K562 (cell line): Measurements from ENCODE around the gene NXF3. TPM values are rescaled to one million over a fixed set of nuclear protein-coding genes. Genes with fewer than 3 reads are reported as not detected.

Source experiments
- ARNT ChIP-seq, 2 experiments: fragments of 450-650 bp; IDR thresholded peaks; 2 replicates each; pipeline ENCODE4 v1.6.1; 2016; ENCODE audit warnings: mild to moderate bottlenecking in 1 of 2
- BACH1 ChIP-seq: fragments of 200-800 bp; sonication (Bioruptor generic); IDR thresholded peaks from 2 replicates; pipeline ENCODE4 v1.6.1; 2016; ENCODE audit warnings: missing genetic modification characterization, missing compliant biosample characterization
- CBX5 ChIP-seq: IDR thresholded peaks from 2 replicates; pipeline ENCODE4 v1.6.1; 2014; ENCODE audit warnings: low read depth, borderline replicate concordance
- CREB1 ChIP-seq, 2 experiments: sonication (generic) in 1 of 2; formaldehyde crosslinking in 1 of 2; IDR thresholded peaks; 2 replicates each; pipeline versions ENCODE4 v1.6.1 to v1.8.0; 2012 to 2022; ENCODE audit warnings: inconsistent platforms in 1 of 2, mild to moderate bottlenecking in 1 of 2, missing genetic modification reagents in 1 of 2, moderate library complexity in 1 of 2
- EZH2 ChIP-seq: IDR thresholded peaks from 2 replicates; pipeline ENCODE4 v1.6.1; 2012; ENCODE audit warnings: low read depth, mild to moderate bottlenecking, inconsistent platforms, low read length, borderline replicate concordance
- IRF9 ChIP-seq: fragments of 450-650 bp; IDR thresholded peaks from 2 replicates; pipeline ENCODE4 v1.6.1; 2016; ENCODE audit warnings: missing biosample characterization, missing genetic modification characterization
- JUN ChIP-seq, 2 experiments: sonication (generic) in 1 of 2; formaldehyde crosslinking in 1 of 2; IDR thresholded peaks; 2 replicates each; pipeline versions ENCODE4 v1.6.1 to v1.8.0; 2012 to 2022; ENCODE audit warnings: borderline replicate concordance in 2 of 2, mild to moderate bottlenecking in 2 of 2, improper control_type of control experiment in 1 of 2, low read depth in 1 of 2, low read length in 1 of 2, missing genetic modification reagents in 1 of 2
- KLF6 ChIP-seq: fragments of 250-450 bp; sonication (Bioruptor Pico); IDR thresholded peaks from 2 replicates; pipeline ENCODE4 v1.4.0; 2020; ENCODE audit warnings: mild to moderate bottlenecking, moderate library complexity, borderline replicate concordance
- MYBL2 ChIP-seq, 2 experiments: fragments of 450-650 bp in 1 of 2; sonication (generic) in 1 of 2; formaldehyde crosslinking in 1 of 2; IDR thresholded peaks; 2 replicates each; pipeline versions ENCODE4 v1.6.1 to v1.8.1; 2017 to 2022; ENCODE audit warnings: borderline replicate concordance in 1 of 2, inconsistent platforms in 1 of 2, low read depth in 1 of 2, mild to moderate bottlenecking in 1 of 2, missing genetic modification reagents in 1 of 2, moderate library complexity in 1 of 2
- PTTG1 ChIP-seq: fragments of 450-650 bp; IDR thresholded peaks from 2 replicates; pipeline ENCODE4 v1.6.1; 2016; ENCODE audit warnings: low read depth, mild to moderate bottlenecking, missing genetic modification characterization, missing compliant biosample characterization
- STAT5B ChIP-seq: fragments of 250-450 bp; sonication (Bioruptor Pico); IDR thresholded peaks from 2 replicates; pipeline ENCODE4 v1.8.0; 2021; ENCODE audit warnings: mild to moderate bottlenecking, inconsistent platforms
- ZNF217 ChIP-seq: sonication (generic); formaldehyde crosslinking; IDR thresholded peaks from 2 replicates; pipeline ENCODE4 v1.8.0; 2022; ENCODE audit warnings: mild to moderate bottlenecking, missing genetic modification reagents
- ZNF232 ChIP-seq: sonication (generic); formaldehyde crosslinking; IDR thresholded peaks from 2 replicates; pipeline ENCODE4 v1.8.0; 2022; ENCODE audit warnings: mild to moderate bottlenecking, missing genetic modification reagents
- ZNF24 ChIP-seq: fragments of 450-650 bp; IDR thresholded peaks from 2 replicates; pipeline ENCODE4 v1.6.1; 2016
- ZNF316 ChIP-seq: fragments of 450-650 bp; IDR thresholded peaks from 2 replicates; pipeline ENCODE4 v1.6.1; 2016
- polyA plus RNA-seq, 8 experiments: library from polyadenylated mRNA; depleted of rRNA in 4 of 8; stranded (reverse) in 5 of 8; unstranded in 3 of 8; fragments of >200 nt; fragmentation: Nextera tagmentation in 2 of 8; fragmentation: Illumina TruSeq in 1 of 8; extraction: Ambion mirVana in 2 of 8; extraction: Trizol in 1 of 8; gene quantifications; 2 replicates each; pipeline versions ENCODE4 v1.2.1 to v1.2.3, GENCODE V29; 2011 to 2014; ENCODE audit warnings: inconsistent platforms in 1 of 8, missing spikeins in 1 of 8
- total RNA-seq, 7 experiments: library from RNA; depleted of rRNA in 6 of 7; stranded (reverse); fragments of >200 nt in 6 of 7; fragmentation: Illumina TruSeq in 2 of 7; extraction: Trizol in 2 of 7; gene quantifications; 2 replicates each; pipeline versions ENCODE4 v1.2.1 to v1.2.3, GENCODE V29; 2011 to 2021; ENCODE audit warnings: low replicate concordance in 1 of 7
- TF ChIP-seq, protein P1 (sequence below): fragments of 200-800 bp; sonication (Bioruptor generic); IDR thresholded peaks from 2 replicates; pipeline ENCODE4 v1.6.1; 2017; ENCODE audit warnings: missing genetic modification characterization, missing compliant biosample characterization
- TF ChIP-seq, protein P2 (sequence below), 2 experiments: IDR thresholded peaks; 2 replicates each; pipeline ENCODE4 v1.6.1; 2011; ENCODE audit warnings: borderline replicate concordance in 1 of 2, control low read depth in 1 of 2, low read depth in 1 of 2, low read length in 1 of 2, mild to moderate bottlenecking in 1 of 2, mixed read lengths in 1 of 2, moderate library complexity in 1 of 2; ENCODE audit not compliant: insufficient read depth in 1 of 2, insufficient read length in 1 of 2, poor library complexity in 1 of 2, severe bottlenecking in 1 of 2; ENCODE audit errors: extremely low read depth in 1 of 2
- TF ChIP-seq, protein P3 (sequence below): sonication (generic); formaldehyde crosslinking; IDR thresholded peaks from 2 replicates; pipeline ENCODE4 v1.8.1; 2023; ENCODE audit warnings: mild to moderate bottlenecking, missing genetic modification reagents
- TF ChIP-seq, protein P4 (sequence below), 3 experiments: fragments of 200-800 bp in 1 of 3; sonication (Bioruptor generic) in 1 of 3; sonication (generic) in 1 of 3; formaldehyde crosslinking in 1 of 3; IDR thresholded peaks; 2 replicates each; pipeline versions ENCODE4 v1.6.1 to v1.8.0; 2016 to 2022; ENCODE audit warnings: mild to moderate bottlenecking in 2 of 3, missing compliant biosample characterization in 2 of 3, missing genetic modification characterization in 2 of 3, missing genetic modification reagents in 1 of 3

NXF3 gene
- total and polyA plus RNA-seq, 9 of the 15 experiments (the other 6 are each of a cell fraction or from before 2014, with no cell fraction given), result 0.18 to 0.40 (median 0.28) TPM; not detected in 2

- TF ChIP-seq, protein P1, sequence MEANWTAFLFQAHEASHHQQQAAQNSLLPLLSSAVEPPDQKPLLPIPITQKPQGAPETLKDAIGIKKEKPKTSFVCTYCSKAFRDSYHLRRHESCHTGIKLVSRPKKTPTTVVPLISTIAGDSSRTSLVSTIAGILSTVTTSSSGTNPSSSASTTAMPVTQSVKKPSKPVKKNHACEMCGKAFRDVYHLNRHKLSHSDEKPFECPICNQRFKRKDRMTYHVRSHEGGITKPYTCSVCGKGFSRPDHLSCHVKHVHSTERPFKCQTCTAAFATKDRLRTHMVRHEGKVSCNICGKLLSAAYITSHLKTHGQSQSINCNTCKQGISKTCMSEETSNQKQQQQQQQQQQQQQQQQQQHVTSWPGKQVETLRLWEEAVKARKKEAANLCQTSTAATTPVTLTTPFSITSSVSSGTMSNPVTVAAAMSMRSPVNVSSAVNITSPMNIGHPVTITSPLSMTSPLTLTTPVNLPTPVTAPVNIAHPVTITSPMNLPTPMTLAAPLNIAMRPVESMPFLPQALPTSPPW, result peak; percentile 58
- TF ChIP-seq KLF6 (CRISPR knock-in tag), result peak; percentile 98
- peak; percentile 98 for TF ChIP-seq IRF9 (tag)
- 0 out of 4 replicates have a peak, but pooled peaks of 1 of the 2 experiments have one; percentile 38 for TF ChIP-seq ARNT (IDR thresholded peaks at IDR 0.05)
- TF ChIP-seq ZNF217 (CRISPR knock-in tag), result no peak
- peak; percentile 98 for TF ChIP-seq PTTG1 (tag)
- TF ChIP-seq, protein P2, sequence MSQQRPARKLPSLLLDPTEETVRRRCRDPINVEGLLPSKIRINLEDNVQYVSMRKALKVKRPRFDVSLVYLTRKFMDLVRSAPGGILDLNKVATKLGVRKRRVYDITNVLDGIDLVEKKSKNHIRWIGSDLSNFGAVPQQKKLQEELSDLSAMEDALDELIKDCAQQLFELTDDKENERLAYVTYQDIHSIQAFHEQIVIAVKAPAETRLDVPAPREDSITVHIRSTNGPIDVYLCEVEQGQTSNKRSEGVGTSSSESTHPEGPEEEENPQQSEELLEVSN (IDR thresholded peaks at IDR 0.05; ENCODE audit: borderline replicate concordance in 1 of 2, extremely low read depth in 1 of 2, insufficient read depth in 1 of 2, insufficient read length in 1 of 2, low read depth in 1 of 2, low read length in 1 of 2, poor library complexity in 1 of 2, severe bottlenecking in 1 of 2), result no peak
- TF ChIP-seq, protein P3, sequence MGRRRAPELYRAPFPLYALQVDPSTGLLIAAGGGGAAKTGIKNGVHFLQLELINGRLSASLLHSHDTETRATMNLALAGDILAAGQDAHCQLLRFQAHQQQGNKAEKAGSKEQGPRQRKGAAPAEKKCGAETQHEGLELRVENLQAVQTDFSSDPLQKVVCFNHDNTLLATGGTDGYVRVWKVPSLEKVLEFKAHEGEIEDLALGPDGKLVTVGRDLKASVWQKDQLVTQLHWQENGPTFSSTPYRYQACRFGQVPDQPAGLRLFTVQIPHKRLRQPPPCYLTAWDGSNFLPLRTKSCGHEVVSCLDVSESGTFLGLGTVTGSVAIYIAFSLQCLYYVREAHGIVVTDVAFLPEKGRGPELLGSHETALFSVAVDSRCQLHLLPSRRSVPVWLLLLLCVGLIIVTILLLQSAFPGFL, result no peak
- TF ChIP-seq JUN (IDR thresholded peaks at IDR 0.05; ENCODE audit: borderline replicate concordance, low read depth, low read length), result no peak
- TF ChIP-seq JUN (CRISPR knock-in tag; IDR thresholded peaks at IDR 0.05; ENCODE audit: borderline replicate concordance), result no peak
- TF ChIP-seq EZH2, result no peak
- peak; percentile 88 for TF ChIP-seq STAT5B
- TF ChIP-seq ZNF232 (CRISPR knock-in tag), result no peak
- no peak for TF ChIP-seq CBX5
- peak; percentile 84 for TF ChIP-seq BACH1 (tag)
- TF ChIP-seq, protein P4, sequence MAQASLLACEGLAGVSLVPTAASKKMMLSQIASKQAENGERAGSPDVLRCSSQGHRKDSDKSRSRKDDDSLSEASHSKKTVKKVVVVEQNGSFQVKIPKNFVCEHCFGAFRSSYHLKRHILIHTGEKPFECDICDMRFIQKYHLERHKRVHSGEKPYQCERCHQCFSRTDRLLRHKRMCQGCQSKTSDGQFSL (CRISPR knock-in tag; IDR thresholded peaks at IDR 0.05), result no peak
- TF ChIP-seq, protein P4 (tag; IDR thresholded peaks at IDR 0.05), result peak in 1 of 2 experiments; percentile 97; a peak in 2 of 4 replicates
- TF ChIP-seq CREB1 (IDR thresholded peaks at IDR 0.05), result no peak
- TF ChIP-seq CREB1 (CRISPR knock-in tag; IDR thresholded peaks at IDR 0.05), result no peak
- TF ChIP-seq ZNF24, result no peak
- no peak for TF ChIP-seq MYBL2 (IDR thresholded peaks at IDR 0.05; ENCODE audit: low read depth)
- TF ChIP-seq MYBL2 (CRISPR knock-in tag; IDR thresholded peaks at IDR 0.05; ENCODE audit: borderline replicate concordance), result no peak
- peak; percentile 24; the same call in 1 of the 2 replicates for TF ChIP-seq ZNF316
Measured at GRCh38 chrX:103098488-103098887, 5.5 kb upstream of the NXF3 start (continued).
